Nephron (organoid): ENCODE results near the gene CYGB.
A peak's percentile ranks its signal among the peaks of the same experiment; 100 is the strongest.
"Not testable (repeated sequence)": the region's sequence is repeated elsewhere in the genome, so short reads cannot be mapped to it uniquely, and the experiment has no call there.

ENCODE experiments used
- H3K27ac Mint-ChIP-seq, 3 experiments: 2 replicates each; pipeline ENCODE4 v1.8.0; 2020; ENCODE audit warnings: mixed read lengths in 3 of 3, mild to moderate bottlenecking in 2 of 3, moderate library complexity in 1 of 3
- H3K27me3 Mint-ChIP-seq: 2 replicates; pipeline ENCODE4 v1.8.0; 2021; ENCODE audit warnings: low read depth, mild to moderate bottlenecking, moderate library complexity, mixed read lengths
- H3K36me3 Mint-ChIP-seq: 2 replicates; pipeline ENCODE4 v1.8.0; 2020; ENCODE audit warnings: low read depth, mixed read lengths
- H3K4me1 Mint-ChIP-seq: 2 replicates; pipeline ENCODE4 v1.8.0; 2020; ENCODE audit warnings: mixed read lengths
- H3K4me3 Mint-ChIP-seq, 3 experiments: 2 replicates each; pipeline ENCODE4 v1.8.0; 2020; ENCODE audit warnings: mild to moderate bottlenecking in 3 of 3, mixed read lengths in 3 of 3, moderate library complexity in 2 of 3
- H3K9me3 Mint-ChIP-seq: 2 replicates; pipeline ENCODE4 v1.8.0; 2020; ENCODE audit warnings: mixed read lengths
- CTCF ChIP-seq, 3 experiments: fragments of 200-600 bp; sonication (generic); IDR thresholded peaks; one replicate each; pipeline ENCODE4 v1.5.0; 2021; ENCODE audit warnings: antibody characterized with exemption in 3 of 3; ENCODE audit not compliant: unreplicated experiment in 3 of 3

CYGB gene

DNA sequence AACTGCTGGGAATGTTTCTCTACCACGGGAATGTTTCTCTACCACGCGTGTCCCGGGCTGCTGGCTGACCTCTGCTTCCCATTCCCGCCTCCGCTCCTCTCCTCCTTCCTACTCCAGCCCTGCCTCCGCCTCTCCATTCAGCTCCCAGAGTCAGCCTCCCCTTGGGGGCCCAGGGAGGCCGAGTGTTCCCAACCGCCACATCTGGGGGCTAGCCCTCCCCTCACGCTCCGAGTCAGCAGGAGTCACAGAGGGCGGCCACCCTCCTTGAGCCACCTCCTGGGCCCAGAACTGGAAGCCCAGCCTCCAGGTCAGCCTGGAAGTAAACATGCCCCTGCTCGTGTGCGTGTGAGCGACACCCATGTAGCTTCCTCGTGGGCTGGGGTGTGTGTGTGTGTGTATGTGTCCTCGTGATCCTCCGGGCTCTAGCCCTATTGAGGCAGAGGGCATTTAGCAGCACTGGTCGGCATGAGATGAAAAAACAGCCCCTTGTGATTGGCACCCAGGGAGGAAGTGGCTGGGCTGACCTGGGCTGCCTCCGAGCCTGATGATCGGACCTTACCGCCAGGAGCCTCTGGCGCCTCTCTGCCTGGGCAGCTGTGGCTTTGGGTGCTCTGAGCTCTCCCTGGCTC is 7.3 kb downstream of the CYGB start:
- no peaks in the 10 kb centered on the region for H3K36me3 Mint-ChIP-seq
- no peak for TF ChIP-seq CTCF (IDR thresholded peaks at IDR 0.05; ENCODE audit: unreplicated experiment in 3 of 3)
- H3K4me1 Mint-ChIP-seq = peaks cover 61% of the 10 kb centered on the region
- peak overlapping the region in 2 of 3 experiments; percentile 61 to 63 for H3K4me3 Mint-ChIP-seq
- peaks cover 8% of the 10 kb centered on the region for H3K27me3 Mint-ChIP-seq
- no peaks in the 10 kb centered on the region for H3K9me3 Mint-ChIP-seq
- H3K27ac Mint-ChIP-seq = peak overlapping the region; percentile 97 to 98 (median 97)

- H3K36me3 Mint-ChIP-seq = no peaks in the 10 kb centered on the region
- H3K4me1 Mint-ChIP-seq = peaks cover 62% of the 10 kb centered on the region
- H3K27me3 Mint-ChIP-seq = peaks cover 6% of the 10 kb centered on the region
- no peaks in the 10 kb centered on the region for H3K9me3 Mint-ChIP-seq
- TF ChIP-seq CTCF (IDR thresholded peaks at IDR 0.05; ENCODE audit: unreplicated experiment in 3 of 3) = no peak
- H3K4me3 Mint-ChIP-seq = peak overlapping the region; percentile 43 to 61 (median 47)
- H3K27ac Mint-ChIP-seq = peak overlapping the region; percentile 97 to 98 (median 97)
Observed at GRCh38 chr17:76529224-76530094, 8.1 kb downstream of the CYGB start.

GRCh38 chr17:76528528-76529223 is 8.8 kb downstream of the CYGB start:
- H3K4me3 Mint-ChIP-seq = peak overlapping the region in 1 of 3 experiments; percentile 52
- peaks cover 10% of the 10 kb centered on the region for H3K27me3 Mint-ChIP-seq
- H3K27ac Mint-ChIP-seq = peak overlapping the region; percentile 97 to 98 (median 97)
- peaks cover 59% of the 10 kb centered on the region for H3K4me1 Mint-ChIP-seq
- H3K36me3 Mint-ChIP-seq = no peaks in the 10 kb centered on the region
- no peak for TF ChIP-seq CTCF (IDR thresholded peaks at IDR 0.05; ENCODE audit: unreplicated experiment in 3 of 3)
- H3K9me3 Mint-ChIP-seq = no peaks in the 10 kb centered on the region

DNA sequence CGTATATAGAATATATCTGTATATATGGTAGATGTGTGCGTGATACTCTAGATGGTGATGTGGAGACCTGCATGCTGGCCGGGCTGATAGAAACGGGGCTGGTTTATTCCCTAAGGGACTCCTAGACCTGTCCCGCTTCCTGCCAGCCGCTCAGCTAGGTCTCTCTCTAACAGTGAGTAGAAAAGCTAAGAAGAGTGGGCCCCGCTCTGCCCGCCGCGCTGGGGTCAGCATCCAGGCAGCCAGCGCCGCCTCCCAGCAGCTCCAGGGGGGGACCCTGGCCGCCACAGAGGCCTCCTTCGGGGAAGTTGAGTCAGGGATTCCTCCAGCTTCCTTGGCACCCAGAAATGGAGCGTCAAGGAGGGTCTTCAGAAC is 9.4 kb downstream of the CYGB start:
- TF ChIP-seq CTCF (IDR thresholded peaks at IDR 0.05; ENCODE audit: unreplicated experiment in 3 of 3) = no peak
- no peaks in the 10 kb centered on the region for H3K36me3 Mint-ChIP-seq
- H3K4me3 Mint-ChIP-seq = peak overlapping the region in 1 of 3 experiments; percentile 19
- H3K4me1 Mint-ChIP-seq = peaks cover 61% of the 10 kb centered on the region
- no peaks in the 10 kb centered on the region for H3K9me3 Mint-ChIP-seq
- peaks cover 10% of the 10 kb centered on the region for H3K27me3 Mint-ChIP-seq
- H3K27ac Mint-ChIP-seq = peak overlapping the region; percentile 97 to 98 (median 97)

DNA sequence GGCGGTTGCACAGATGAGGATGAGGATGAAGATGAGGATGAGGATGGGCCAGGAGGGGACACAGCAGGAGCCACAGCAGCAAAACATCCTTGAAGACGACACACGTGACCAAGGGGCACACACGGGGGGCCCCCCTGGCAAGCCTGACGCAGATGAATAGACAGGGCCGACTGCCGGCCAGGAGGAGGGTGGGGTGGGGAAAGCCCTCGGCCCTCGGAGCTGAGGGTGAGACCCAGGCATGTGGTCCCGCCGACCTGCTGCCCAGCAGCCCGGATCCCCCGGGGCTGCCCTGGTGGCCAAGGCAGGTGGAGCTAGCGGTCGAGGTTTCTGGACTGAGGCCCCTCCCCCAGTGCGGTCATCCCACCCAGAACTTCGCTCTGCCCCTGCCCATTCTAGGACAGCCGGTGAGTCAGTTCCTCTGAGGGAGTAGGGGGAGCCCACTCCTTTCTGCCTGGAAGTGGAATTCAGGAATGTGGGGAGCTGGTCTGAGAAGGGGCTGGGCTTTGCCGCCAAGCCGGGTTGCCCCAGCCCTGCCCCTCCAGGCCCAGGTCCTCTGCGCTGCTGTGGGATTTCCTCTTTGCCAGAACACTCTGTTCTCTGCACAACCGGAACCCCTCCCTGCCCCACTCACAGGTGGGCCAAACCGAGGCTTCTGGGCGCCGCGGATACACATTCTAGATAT is 9.9 kb downstream of the CYGB start:
- peaks cover 59% of the 10 kb centered on the region for H3K4me1 Mint-ChIP-seq
- peaks cover 13% of the 10 kb centered on the region for H3K27me3 Mint-ChIP-seq
- TF ChIP-seq CTCF (IDR thresholded peaks at IDR 0.05; ENCODE audit: unreplicated experiment in 3 of 3) = no peak
- no peaks in the 10 kb centered on the region for H3K36me3 Mint-ChIP-seq
- no peaks in the 10 kb centered on the region for H3K9me3 Mint-ChIP-seq
- H3K4me3 Mint-ChIP-seq = peak overlapping the region in 1 of 3 experiments; percentile 32
- peak overlapping the region; percentile 97 to 98 (median 97) for H3K27ac Mint-ChIP-seq

DNA sequence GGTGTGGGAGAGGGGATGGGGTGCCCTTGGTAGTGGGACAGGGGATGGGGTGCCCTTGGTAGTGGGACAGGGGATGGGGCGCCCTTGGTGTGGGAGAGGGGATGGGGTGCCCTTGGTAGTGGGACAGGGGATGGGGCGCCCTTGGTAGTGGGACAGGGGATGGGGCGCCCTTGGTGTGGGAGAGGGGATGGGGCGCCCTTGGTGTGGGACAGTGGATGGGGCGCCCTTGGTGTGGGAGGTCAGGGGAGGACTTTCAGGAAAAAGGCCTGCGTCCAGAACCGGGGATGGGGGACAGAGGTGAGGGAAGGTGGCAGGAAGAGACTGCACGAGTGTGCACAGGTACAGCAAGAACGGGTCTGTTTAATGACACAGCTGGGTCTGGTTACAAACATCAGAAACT is 10.5 kb downstream of the CYGB start:
- H3K36me3 Mint-ChIP-seq, H3K9me3 Mint-ChIP-seq: not testable (repeated sequence)
- H3K27me3 Mint-ChIP-seq = peaks cover 13% of the 10 kb centered on the region
- H3K27ac Mint-ChIP-seq = peak overlapping the region; percentile 77 to 85 (median 83)
- peak overlapping the region in 1 of 3 experiments; percentile 32 for H3K4me3 Mint-ChIP-seq
- H3K4me1 Mint-ChIP-seq = peaks cover 56% of the 10 kb centered on the region

GRCh38 chr17:76525513-76525833 is 12.0 kb downstream of the CYGB start:
- not testable (repeated sequence) for H3K4me3 Mint-ChIP-seq, H3K36me3 Mint-ChIP-seq, H3K9me3 Mint-ChIP-seq
- H3K27ac Mint-ChIP-seq = peak overlapping the region in 1 of 3 experiments; percentile 90
- H3K27me3 Mint-ChIP-seq = peaks cover 16% of the 10 kb centered on the region
- H3K4me1 Mint-ChIP-seq = peaks cover 55% of the 10 kb centered on the region
